Activated naive CD8-positive, alpha-beta T cell treated with anti-CD3 and anti-CD28 coated beads, Interleukin-2, amount 50 U/mL, for 16 hours (primary cell): Measurements from ENCODE around the gene HCN3.
A peak's percentile ranks its signal among the peaks of the same experiment; 100 is the strongest.
"Not testable (repeated sequence)": the region's sequence is repeated elsewhere in the genome, so short reads cannot be mapped to it uniquely, and the experiment has no call there.

ENCODE experiments used
- DNase-seq: peaks from one replicate; pipeline ENCODE4 v3.0.0-alpha.2; 2020; ENCODE audit warnings: low read depth, low spot score

HCN3 gene

DNA sequence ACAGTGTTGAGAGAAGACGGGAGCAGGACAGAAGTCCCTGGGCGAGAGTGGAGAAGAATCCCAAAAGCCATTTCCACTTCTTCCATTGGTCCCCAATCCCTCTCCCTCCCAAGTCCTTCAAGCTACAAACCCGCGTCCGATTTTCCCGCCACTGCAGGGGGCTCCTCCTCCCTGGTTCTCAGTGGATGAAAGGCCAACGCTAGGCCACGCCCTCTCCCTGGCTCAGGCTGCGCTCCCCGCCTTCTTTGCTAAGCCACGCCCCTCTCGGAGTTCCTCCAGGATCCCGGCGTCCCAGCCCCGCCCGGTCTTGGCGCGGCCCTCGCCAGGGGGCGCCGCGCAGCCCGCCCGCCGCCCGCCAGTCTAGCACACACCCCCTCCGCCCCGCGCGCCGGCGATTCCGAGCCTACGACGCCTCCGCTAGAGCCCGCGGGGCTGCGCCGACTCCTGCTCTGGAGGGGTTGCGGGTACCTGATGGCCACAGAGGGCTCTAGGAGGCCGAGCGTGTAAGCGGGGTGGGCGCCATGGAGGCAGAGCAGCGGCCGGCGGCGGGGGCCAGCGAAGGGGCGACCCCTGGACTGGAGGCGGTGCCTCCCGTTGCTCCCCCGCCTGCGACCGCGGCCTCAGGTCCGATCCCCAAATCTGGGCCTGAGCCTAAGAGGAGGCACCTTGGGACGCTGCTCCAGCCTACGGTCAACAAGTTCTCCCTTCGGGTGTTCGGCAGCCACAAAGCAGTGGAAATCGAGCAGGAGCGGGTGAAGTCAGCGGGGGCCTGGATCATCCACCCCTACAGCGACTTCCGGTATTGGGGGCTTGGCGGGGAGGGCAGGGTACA is at the start of gene HCN3:
Gene HCN3 (plus strand): TSS at position 394 of the 832 bp plus-strand sequence. CDS start 128 bp downstream, at position 522.
- DNase-seq, result peak; percentile 88

DNA sequence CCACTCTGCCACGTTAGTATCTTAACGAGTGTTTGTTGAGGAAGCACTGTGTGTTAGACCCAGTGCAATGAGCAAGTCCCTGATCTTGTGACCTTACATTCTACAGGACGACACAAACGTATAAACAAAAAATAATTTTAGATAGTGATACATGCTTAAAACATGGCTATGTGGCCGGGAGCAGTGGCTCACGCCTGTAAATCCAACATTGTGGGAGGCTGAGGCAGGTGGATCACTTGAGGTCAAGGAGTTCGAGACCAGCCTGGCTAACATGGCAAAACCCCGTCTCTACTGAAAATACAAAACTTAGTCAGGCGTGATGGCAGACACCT is 49.2 kb upstream of the HCN3 start:
- no peak for DNase-seq

DNA sequence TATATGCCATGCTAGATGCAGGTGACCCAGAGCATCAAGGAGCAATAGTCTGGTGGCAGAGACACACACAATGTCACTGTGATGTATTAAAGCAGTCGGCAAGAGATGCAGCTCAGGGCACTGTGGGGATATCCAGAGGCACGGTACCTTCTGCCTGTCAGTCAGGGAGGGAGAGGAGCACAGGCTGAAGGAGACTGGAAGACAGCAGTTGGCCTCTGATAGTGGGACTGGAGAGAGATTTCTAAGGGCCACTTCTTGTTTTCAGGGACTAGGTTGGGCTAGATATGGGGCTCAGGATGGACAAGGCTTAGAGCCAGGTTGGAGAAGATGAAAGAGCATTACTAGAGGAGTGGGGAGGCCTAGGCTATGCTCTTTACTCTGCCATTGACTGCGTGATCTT is 46.0 kb upstream of the HCN3 start:
- not testable (repeated sequence) for DNase-seq

DNA sequence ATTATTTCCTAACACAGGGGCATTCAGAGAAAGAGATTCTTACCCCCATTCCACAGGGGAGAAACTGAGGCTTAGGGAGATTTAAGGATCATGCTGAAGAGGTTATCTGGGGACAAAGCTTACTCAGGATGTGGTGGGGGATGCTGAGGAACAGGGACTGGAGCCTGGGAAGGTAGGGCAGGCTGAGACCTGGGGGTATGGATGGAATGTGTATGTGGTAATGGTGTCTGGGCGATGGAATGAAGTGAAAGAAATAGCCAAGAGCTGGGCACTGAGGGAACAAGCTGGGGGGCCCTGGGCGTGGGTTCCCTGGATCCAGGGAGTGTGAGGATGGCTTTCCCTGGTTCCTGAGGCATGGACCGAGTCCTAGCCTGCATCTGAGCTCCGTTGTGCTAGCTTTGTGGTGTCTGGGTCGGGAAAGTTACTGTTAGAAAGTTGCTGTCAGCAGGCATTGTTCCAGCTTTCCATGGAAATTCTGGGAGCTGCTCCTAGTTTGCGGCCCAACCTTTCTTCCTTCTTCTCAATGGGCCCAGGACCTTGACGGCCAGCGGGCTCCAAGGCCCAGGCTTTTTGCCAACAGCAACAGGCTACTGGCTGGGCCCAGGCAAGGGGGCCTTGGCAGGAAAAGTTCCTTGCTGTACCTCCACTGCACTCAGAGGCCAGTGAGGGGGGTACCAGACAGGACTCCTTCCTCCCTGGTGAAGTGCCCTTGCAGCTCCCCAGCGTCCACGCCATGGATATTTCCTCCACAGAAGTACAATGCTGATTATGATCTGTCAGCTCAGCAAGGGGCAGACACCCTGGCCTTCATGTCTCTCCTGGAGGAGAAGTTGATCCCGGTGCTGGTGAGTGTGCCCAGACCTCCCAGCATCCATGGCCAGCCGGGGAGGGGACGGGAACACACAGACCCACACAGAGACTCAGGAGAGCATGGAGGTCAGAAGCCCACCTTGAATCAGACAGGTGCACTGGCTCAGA is 45.0 kb upstream of the HCN3 start:
- DNase-seq, result not testable (repeated sequence)

DNA sequence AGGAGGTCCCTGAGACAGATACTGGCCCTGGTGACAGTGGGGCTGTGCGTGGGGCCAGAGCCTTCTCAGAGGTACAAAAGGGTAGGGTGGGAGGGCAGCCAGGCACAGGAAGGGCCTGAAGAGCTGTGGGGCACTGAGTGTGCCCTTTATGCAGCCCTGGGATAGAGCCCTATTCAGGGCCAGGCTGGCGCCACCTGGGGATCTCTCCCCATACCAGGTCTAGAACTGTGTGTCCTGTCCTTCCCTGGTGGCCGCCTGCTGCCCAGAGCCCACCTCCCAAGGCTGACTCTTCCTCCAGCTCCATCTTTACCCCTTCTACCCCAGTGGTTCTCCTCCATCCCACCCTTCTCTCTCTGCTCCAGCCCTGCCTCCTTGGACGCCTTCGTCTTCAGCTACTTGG is 43.8 kb upstream of the HCN3 start:
- not testable (repeated sequence) for DNase-seq

DNA sequence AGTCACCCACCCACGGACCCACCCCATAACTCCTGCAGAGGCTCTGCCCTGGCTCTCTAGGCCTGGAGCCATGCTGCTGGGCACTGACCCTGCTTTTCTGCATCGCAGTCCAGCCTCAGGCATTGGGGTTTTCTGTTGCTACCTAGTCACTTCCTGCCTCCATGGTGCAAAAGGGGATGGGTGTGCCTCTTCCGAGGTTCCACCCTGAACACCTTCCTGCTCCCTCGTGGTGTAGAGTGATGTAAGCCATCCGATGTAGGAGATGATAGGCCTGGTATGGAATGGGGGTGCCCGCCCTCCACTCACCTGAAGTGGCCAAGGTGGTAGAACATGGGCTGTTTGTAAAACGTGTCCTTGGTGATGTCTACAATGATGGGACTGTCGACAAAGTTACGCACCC is 41.9 kb upstream of the HCN3 start:
- DNase-seq, result not testable (repeated sequence)

DNA sequence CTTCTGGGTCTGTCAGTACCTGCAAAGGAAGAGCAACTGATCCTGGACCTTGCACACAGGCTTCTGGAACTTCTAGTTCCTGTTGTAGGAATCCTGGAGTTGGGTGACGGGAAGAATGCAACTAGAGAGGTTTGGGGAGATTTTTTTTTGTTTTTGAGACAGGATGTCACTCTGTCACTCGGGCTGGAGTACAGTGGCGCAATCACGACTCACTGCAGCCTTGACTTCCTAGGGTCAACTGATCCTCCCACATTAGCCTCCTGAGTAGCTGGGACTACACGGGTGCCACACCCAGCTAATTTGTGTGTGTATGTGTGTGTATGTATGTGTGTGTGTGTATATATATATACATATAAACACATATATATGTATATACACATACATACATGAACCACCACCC is 40.8 kb upstream of the HCN3 start:
- no peak for DNase-seq

DNA sequence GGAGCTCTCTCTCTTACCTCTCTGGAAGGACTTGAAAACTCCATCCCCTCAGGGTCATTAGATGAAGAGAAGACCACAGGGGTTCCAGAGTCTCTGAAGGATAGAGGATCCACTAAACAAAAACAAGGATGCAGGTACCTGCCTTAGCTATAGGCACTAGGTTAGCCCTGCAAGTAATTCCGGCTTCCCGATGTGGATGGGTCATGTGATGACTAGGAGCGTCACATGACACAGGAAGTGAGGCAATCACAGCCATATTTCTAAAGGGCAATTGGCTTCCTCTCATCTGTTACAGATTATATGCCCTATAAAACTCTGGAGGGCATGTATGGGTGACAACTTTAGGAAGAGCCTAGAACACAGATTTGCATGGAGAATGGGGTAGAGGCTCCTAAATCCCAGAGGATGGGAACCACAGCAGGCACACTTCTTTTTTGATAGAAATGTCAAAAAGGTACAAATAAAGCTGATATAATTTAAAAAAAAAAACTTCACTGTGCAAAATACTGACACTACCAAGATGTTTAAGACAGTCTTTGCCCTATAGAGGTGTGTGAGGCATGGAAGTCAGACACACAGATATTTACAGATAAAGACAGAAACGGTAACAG is 36.1 kb upstream of the HCN3 start:
- no peak for DNase-seq

DNA sequence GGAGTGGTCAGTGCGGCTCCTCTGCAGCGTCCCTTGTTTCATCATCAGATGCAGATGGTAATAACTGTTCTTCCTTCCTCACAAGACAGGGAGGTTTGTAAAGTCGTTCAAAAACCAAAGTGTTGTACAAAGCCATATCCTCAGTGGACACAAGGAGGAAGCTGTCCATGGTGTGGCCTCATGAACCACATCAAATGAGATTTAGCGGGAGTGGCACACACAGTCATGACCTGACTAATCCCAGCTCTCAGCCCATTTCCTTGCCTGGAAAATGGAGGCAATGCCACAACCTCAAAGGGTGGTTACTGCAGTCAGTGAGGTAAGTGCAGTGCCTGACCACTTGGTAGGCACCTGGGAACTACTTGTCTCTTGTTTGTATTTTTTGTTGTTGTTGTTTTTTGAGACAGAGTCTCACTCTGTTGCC is 35.4 kb upstream of the HCN3 start:
- no peak for DNase-seq

DNA sequence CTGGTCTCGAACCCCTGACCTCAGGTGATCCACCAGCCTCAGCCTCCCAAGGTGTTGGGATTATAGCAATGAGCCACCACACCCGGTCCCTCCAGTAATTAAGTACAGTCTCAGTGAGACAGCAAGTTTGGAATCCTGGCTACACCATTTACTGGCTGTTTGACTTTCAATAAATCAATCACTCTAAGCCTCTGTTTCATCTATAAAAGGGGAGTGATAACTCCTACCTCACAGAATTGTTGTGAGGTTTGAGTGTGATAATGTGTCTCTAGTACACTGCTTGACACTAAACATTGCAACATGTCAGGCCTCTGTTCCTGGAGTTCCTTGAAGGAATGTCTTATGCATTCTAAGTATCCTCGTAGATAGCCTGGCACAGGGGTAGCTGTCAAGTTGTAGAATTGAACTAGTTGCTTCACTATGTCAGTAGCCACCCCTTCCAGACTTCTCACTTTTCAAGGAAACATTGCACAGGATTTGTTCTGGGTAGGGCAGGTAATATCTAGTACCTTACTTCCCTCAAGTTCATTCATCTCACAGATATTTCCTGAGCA is 34.4 kb upstream of the HCN3 start:
- DNase-seq, result no peak

DNA sequence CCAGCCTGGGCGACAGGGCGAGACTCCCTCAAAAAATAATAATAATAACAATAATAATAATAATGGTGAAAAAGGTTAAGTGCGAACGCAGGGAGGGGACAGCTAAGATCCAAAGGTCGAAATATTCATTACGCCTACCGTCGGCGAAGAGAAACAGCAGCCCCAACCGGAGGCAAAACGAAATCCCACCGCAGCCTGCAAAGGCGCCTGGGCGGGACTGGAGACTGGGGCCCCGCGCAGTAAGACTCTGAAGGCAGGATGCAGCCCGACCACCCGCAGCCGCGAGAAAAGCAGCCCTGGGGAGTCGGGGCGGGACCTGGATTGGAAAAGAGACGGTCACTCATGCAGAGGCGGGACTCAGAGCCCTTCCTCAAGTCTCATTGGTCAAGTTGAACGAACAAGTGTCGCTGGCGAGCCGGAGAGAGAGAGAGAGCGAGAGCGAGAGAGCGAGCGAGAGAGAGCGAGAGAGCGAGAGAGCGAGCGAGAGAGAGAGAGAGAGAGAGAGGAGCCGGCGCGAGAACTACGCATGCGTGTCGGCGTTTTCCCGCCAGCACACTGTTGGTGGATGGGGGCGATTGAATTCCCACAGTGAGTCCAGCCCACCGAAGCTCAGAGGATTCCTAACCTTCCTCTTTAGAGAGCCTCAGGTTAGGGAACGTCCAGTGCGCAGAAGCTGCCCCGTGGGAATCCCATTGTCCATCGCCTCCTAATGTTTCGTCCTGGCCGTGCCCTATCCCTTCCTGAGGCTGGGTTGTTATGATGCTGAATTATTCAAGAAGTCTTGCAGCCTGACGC is 32.7 kb upstream of the HCN3 start:
- peak; percentile 86 for DNase-seq

DNA sequence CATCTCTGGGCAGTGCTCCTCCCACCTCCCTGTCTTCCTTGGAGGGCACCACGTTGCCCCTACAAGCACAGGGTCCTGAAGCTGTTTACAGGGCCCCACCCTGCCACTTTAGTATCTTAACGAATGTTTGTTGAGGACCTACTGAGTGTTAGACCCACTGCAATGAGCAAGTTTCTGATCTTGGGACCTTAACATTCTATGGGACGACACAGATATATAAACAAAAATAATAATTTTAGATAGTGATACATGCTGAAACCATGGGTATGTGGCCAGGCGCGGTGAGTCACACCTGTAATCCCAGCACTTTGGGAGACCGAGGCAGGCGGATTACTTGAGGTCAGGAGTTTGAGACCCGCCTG is 32.1 kb upstream of the HCN3 start:
- no peak for DNase-seq

DNA sequence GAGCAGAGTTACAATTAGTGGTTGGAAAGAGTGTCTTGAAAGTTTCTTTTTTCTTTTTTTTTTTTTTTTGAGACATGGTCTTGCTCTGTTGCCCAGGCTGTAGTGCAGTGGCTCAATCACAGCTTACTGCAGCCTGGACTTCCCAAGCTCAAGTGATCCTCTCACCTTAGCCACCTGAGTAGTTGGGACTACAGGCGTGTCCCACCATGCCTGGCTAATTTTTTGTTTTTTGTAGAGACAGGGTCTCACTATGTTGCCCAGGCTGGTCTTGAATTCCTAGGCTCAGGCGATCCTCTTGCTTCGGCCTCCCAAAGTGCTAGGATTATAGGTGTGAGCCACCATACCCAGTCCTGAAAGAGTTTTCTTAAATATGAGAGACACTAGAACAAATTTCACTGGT is 30.5 kb upstream of the HCN3 start:
- not testable (repeated sequence) for DNase-seq

DNA sequence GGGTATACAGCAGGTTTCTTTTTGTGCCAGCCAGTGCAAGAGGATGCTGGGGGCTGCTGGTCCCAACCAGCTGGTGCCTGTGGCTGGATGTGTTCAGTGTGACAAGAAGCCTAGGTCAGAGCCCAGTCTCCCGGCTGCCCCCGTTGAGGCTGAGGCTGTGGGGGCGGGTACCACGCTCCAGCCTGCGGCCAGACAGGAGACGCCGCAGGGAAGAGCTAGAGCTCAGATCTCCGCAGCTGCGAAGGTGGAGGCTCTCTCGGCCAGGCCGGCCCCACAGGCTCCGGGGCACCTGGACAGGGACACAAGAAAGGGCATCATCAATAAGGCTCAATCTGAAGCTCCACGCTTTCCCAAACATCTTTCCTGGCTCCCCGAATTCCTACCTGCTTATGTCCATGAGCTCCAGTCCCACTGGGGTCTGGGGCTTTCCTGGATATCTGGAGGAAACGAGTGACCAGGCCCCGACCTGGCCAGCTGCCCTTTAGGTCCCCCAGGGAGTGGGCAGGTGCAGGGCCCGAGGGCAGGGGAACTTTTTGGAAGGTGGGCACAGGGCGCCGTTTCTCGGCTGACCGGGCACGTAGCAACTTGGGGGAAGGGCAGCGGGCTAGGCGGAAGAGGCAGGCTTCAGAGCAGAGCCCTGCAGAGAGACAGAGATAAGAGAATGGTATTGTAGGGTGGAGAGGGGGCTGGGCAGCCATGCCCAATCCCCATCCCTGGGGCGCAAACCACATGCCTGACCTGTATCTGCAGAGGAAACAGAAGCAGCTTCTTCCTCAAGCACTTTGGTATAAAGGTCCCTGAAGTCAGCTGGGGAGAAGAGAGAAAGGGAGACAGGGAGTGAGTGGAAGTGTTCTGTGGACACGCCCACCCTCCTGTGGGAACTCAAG is 29.4 kb upstream of the HCN3 start:
- no peak for DNase-seq

DNA sequence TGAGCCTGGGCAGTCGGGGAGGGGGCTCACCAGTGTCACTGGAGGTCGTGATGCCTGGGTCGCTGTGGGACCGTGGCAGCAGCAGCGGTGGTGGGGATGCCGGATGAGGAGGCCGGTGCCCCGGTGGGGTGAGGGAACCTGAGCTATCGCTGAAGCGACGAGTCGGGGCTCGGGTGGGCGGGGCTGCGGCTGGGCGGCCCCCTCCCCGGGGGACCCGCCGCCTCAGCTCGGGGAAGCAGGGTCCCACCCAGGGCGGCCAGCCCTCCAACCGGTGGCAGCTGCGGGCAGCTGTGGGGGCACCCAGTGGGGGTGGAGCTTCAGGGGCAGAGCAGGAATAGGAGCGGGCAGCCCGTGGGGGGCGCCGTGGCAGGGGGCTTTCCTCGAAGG is 27.0 kb upstream of the HCN3 start:
- DNase-seq, result no peak

DNA sequence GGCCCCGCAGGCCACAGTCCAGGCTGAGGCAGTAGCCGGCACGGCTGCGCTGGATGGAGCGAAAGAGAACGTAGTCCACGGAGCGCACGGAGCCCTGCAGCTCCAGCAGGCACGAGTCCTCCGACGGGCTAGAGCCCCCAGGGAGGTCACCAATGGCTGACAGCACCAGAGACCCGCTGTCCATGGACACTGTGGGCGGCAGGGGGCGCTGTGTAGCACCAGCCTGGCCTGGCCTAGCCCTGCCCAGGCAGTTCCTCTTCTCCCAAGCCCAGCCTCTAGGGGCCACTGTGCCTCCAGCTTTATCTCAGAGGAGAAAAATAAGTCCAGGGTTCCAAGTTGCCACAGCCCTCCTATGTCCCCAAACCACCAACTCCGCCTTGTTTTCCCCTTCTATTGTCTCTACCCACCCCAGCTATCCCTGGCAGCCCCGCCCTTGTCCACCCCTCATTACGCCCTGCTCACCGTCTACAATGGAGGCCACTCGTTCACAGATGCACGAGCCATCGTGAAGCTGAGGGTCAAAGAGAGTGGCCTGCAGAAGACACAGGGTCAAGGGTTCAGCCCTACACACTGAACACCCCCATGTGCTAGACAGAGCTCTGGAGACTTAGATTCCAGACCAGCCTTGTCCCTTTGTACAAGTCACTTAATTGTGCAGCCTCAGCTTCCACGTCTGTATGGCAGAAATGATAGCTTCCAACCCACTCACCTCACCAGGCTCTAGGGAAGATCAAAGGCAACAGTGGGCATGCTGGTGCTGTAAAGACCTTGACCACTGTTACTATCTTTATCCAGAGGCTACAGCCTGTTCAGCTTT is 26.4 kb upstream of the HCN3 start:
- peak; percentile 93 for DNase-seq

DNA sequence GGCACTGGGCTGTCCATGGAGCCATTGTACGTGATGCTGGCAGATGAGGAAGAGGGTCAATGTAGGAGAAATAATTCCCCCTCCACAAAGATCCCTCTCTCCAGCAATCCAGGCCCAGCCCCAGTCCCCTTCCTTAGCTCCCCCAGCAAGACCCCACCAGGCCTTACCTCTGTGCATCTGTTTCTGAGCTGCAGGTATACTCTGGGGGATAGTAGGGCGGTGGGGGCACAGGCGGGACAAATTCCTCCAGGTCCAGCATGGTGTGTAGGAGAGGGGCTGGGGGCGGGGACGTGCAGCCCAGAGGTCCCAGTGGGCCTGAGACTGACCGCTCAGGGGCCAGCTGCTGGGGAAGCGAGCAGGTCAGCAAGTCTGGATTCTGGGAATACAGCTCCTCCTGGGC is 25.7 kb upstream of the HCN3 start:
- no peak for DNase-seq

DNA sequence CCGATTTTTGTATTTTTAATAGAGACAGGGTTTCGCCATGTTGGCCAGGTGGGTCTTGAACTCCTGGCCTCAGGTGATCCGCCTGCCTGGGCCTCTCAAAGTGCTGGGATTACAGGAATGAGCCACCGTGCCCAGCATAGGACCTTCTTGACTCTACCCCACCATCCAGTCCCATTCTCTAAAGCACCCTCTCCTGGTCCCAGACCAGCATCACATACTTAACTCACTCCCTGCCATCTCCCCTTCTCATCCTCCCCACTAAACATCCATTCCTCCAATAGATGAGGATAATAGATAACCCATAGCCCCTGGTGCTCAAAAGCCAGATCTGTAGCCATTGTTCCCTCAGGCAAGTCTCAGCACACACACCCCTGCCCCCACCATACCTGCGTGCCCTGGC is 24.1 kb upstream of the HCN3 start:
- no peak for DNase-seq

DNA sequence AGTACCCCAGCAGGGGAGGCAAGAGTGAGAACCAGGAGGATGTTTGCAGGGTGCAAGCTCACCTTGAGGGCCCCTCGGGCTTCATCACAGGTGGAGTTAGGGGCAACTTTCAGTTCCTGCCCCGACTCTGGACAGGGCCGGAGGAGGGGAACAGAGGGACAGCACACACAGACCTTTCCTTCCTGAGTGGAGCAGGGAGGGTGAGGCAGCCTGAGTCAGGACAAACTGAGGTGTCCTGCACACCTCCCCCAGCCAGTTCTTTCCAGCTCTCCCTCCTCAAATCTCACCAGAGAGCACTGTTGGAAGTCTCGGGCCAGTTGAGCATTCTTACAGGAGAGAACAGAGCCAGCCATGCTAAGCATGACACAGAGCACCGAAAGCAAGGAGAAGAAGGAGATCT is 23.5 kb upstream of the HCN3 start:
- no peak for DNase-seq
